AG04449 (cell line): ENCODE measurements around the gene RIPPLY3.
"Not testable (repeated sequence)": the region's sequence is repeated elsewhere in the genome, so short reads cannot be mapped to it uniquely, and the experiment has no call there.

ENCODE experiments used
- CTCF ChIA-PET: fragments of 350-600 bp; formaldehyde crosslinking; extraction: SDS; loops from one replicate; lab custom pipeline; 2021; ENCODE audit warnings: antibody characterized with exemption; lab: Yijun Ruan, JAX
- POLR2A ChIA-PET: fragments of 400-600, 350-600 bp; formaldehyde crosslinking; extraction: SDS; loops from one replicate; lab custom pipeline; 2020; ENCODE audit warnings: antibody characterized with exemption, inconsistent platforms; lab: Yijun Ruan, JAX
- DNase-seq: peaks from one replicate; pipeline ENCODE4 v3.0.0-alpha.2; 2010; ENCODE audit warnings: low read depth, low spot score
- H3K4me3 ChIP-seq: 2 replicates; pipeline ENCODE4 v1.5.1; 2011; ENCODE audit warnings: low read depth, mild to moderate bottlenecking, control low read depth, low read length
- CTCF ChIP-seq: IDR thresholded peaks from one replicate; pipeline ENCODE4 v1.5.1; 2011; ENCODE audit warnings: mild to moderate bottlenecking, moderate library complexity, low read length, control low read depth, inconsistent platforms; ENCODE audit not compliant: insufficient read depth; ENCODE audit errors: missing control alignments

Gene RIPPLY3

DNA sequence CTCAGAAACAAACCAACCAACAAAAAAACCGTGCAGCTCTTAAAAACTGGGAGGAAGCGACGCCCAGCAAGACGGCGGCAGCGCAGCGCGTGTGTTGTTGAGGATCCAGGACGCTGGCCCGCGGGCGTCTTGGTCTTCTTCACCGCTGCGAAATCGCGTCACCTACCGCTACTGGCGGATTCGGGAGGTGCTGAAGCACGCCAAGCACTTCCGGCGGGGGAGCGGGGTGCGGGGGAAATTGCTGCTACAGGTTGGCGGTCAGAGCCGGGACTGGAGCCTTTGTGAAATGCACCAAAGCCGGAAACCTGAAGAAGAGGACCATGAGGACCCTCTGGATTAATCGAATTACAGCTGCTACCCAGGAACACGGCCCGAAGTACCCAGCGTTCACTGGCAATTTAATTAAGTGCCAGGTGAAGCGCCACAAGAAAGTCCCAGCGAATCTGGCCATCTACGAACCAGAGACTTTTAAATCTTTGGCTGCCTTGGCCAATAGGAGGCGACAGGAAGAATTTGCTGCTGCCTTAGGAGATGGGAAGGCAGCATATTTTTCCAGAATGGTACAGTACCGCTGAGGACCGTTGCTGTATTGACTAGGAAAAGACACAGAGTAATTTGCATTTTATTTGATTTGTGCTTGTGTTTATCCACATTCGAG is 11.9 kb upstream of the RIPPLY3 start:
- DNase-seq, result no peak
- ChIA-PET CTCF (interaction anchor here (1.4 to 6.0 kb wide), 2 partner anchors 12 to 17 kb away, joined by 3 to 49 read pairs; partner anchors contain the start of gene RIPPLY3), POLR2A (no interaction called here)
- TF ChIP-seq CTCF, result no peak
- no peak overlapping the region for H3K4me3 ChIP-seq

GRCh38 chr21:36995285-36995684 is 11.2 kb upstream of the RIPPLY3 start:
- H3K4me3 ChIP-seq, POLR2A ChIA-PET, DNase-seq: not testable (repeated sequence)
- CTCF ChIA-PET, result interaction anchor here (2.3 kb wide), 1 partner anchor 15 kb away, joined by 8 read pairs; no protein-coding TSS in a partner anchor

DNA sequence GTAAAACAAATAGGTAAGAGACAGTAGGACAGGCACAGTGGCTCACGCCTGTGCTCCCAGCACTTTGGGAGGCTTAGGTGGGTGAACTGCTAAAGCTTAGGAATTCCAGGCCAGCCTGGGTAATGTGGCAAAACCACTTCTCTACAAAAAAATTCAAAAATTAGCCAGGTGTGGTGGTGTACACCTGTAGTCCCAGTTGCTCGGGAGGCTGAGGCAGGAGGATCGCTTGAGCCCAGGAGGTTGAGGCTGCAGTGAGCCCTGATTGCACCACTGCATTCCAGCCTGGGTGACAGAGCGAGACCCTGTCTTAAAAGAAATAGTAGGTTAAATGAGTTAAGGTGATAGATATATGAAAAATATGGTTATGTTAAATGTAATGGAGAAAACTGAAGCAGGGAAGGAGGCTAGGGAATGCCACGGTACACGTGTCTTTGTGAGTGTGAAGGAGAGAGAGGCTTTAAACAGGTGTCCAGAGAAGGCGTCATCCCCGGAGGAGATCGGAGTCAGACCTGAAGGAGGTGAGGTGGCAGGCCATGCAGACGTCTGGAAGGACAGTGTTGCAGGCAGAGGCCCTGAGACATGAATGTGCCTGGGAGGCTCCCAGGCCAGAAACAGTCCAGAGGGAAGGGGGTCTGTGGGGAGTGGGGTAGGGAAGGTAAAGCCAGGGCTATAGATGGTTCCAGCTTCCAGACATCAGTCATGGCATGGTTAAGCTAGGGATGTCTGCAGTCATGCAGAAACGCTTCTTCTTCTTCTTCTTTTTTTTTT is 7.2 kb upstream of the RIPPLY3 start:
- ChIA-PET POLR2A (no interaction called here), CTCF (interaction anchor here (0.7 to 3.4 kb wide), 5 partner anchors 9 to 88 kb away, joined by 3 to 21 read pairs (median 5); no protein-coding TSS in a partner anchor)

GRCh38 chr21:37000381-37000780 is 6.1 kb upstream of the RIPPLY3 start:
- H3K4me3 ChIP-seq, result no peak overlapping the region
- CTCF ChIA-PET, result interaction anchor here (1.0 to 3.4 kb wide), 4 partner anchors 10 to 24 kb away, joined by 3 to 21 read pairs (median 8); no protein-coding TSS in a partner anchor
- DNase-seq, result no peak
- POLR2A ChIA-PET, result no interaction called here
- no peak for TF ChIP-seq CTCF

More for the DNA sequence above, 7.2 kb upstream of the RIPPLY3 start:
- no peak for TF ChIP-seq CTCF
- no peak overlapping the region for H3K4me3 ChIP-seq
- no peak for DNase-seq

- CTCF ChIA-PET, result interaction anchor here (1.1 to 3.4 kb wide), 4 partner anchors 9 to 14 kb away, joined by 3 to 21 read pairs (median 8); no protein-coding TSS in a partner anchor
- no peak for DNase-seq
- no peak for TF ChIP-seq CTCF
- POLR2A ChIA-PET, result no interaction called here
- H3K4me3 ChIP-seq, result no peak overlapping the region
These were observed 5.1 kb upstream of the RIPPLY3 start for GRCh38 chr21:37001441-37001840.

- H3K4me3 ChIP-seq, POLR2A ChIA-PET, DNase-seq: not testable (repeated sequence)
- CTCF ChIA-PET, result interaction anchor here (1.4 kb wide), 1 partner anchor 13 kb away, joined by 13 read pairs; no protein-coding TSS in a partner anchor
These were observed 3.7 kb upstream of the RIPPLY3 start for GRCh38 chr21:37002851-37003250.

DNA sequence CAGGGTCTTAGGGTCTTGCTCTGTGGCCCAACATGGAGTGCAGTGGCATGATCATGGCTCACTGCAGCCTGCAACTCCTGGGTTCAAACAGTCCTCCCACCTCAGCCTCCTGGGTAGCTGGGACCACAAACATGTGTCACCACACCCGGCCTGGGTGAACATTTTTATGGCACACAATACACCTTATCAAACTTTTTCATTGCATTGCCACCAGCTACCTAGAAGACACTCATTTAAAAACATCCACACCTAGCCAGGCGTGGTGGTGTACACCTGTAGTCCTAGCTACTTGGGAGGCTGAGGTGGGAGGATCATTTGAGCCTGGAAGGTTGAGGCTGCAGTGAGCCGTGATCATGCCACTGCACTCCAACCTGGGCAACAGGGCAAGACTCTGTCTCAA is 2.6 kb upstream of the RIPPLY3 start:
- CTCF ChIA-PET, result interaction anchor here (0.8 to 1.0 kb wide), 2 partner anchors 9 to 13 kb away, joined by 3 to 4 read pairs; no protein-coding TSS in a partner anchor
- POLR2A ChIA-PET, H3K4me3 ChIP-seq, DNase-seq: not testable (repeated sequence)
